Aorta (tissue), 5 donors: ENCODE data around the gene IL17REL. TPM values are rescaled to one million over a fixed set of nuclear protein-coding genes. Genes with fewer than 3 reads are reported as not detected.

ENCODE experiments used
- ATAC-seq: fragments of 200-7000 bp; cut with Tn5 transposase; one replicate; pipeline ENCODE4 v1.9.1; 2022; ENCODE audit warnings: moderate library complexity; ENCODE audit not compliant: low FRiP score
- DNase-seq, 2 donors: peaks; one replicate each; pipeline ENCODE4 v3.0.0-alpha.2; 2020
- H3K27ac ChIP-seq, 2 donors: one replicate each; pipeline ENCODE4 v1.5.1; 2013; ENCODE audit warnings: low read length in 2 of 2, mild to moderate bottlenecking in 2 of 2, moderate library complexity in 2 of 2, control low read depth in 1 of 2, inconsistent platforms in 1 of 2, low read depth in 1 of 2
- H3K27me3 ChIP-seq, 2 donors: one replicate each; pipeline ENCODE4 v1.6.1; 2013; ENCODE audit warnings: control low read depth in 1 of 2, low read length in 1 of 2, mild to moderate bottlenecking in 1 of 2, moderate library complexity in 1 of 2; ENCODE audit not compliant: insufficient read depth in 2 of 2, control insufficient read depth in 1 of 2
- H3K36me3 ChIP-seq, 2 donors: one replicate each; pipeline ENCODE4 v1.6.1; 2013; ENCODE audit warnings: control low read depth in 1 of 2, low read length in 1 of 2, mild to moderate bottlenecking in 1 of 2; ENCODE audit not compliant: insufficient read depth in 2 of 2, control insufficient read depth in 1 of 2
- H3K4me1 ChIP-seq, 2 donors: one replicate each; pipeline ENCODE4 v1.6.1; 2013; ENCODE audit warnings: low read length in 2 of 2, control low read depth in 1 of 2, mild to moderate bottlenecking in 1 of 2, moderate library complexity in 1 of 2; ENCODE audit not compliant: insufficient read depth in 2 of 2, control insufficient read depth in 1 of 2
- H3K4me3 ChIP-seq, 2 donors: one replicate each; pipeline ENCODE4 v1.5.1; 2013; ENCODE audit warnings: low read length in 2 of 2, control low read depth in 1 of 2, mild to moderate bottlenecking in 1 of 2
- H3K9me3 ChIP-seq: one replicate; pipeline ENCODE4 v1.6.1; 2013; ENCODE audit warnings: mild to moderate bottlenecking, low read length; ENCODE audit not compliant: control insufficient read depth
- WGBS, 2 donors: extraction: QIAGEN DNeasy Blood & Tissue Kit; methylation state at CpG; one replicate each; pipeline ENCODE4 v1.1.7; 2013; 5-methylcytosine and 5-hydroxymethylcytosine counted together
- intact Hi-C, 2 donors: fragments of 100-400 bp; cut with DNase I; formaldehyde crosslinking; loops; one replicate each; pipeline versions ENCODE4 v1.14.2 to v1.15.0; 2022
- polyA plus RNA-seq, 2 donors: library from polyadenylated mRNA; stranded (reverse); fragments of 200-250 nt; gene quantifications; one replicate each; pipeline ENCODE4 v1.2.3, GENCODE V29; 2013
- total RNA-seq, 2 donors: library from RNA; stranded (reverse); fragmentation: NEBNext Ultra II Directional; extraction: Animal tissue kit (Norgen Biotek cat#: 25700); gene quantifications; one replicate each; pipeline ENCODE4 v1.2.1, GENCODE V29; 2021
- donor health status: healthy with polysubstance abuse.
- donor health status: Bipolar disorder and iron deficiency.
- donor health status: DM: no; HTN: no; CAD: no.
- donor health status: DM: no; HTN: no; CAD: no.
- donor health status: DM: yes; HTN: yes; CAD: no.

The IL17REL gene
- total and polyA plus RNA-seq, 4 donors, result 0.05 TPM; not detected in 3

- Histone ChIP-seq H3K4me1 (no peaks in the 10 kb centered on the region), H3K27ac (no peak overlapping the region), H3K36me3 (no peaks in the 10 kb centered on the region), H3K27me3 (no peaks in the 10 kb centered on the region), H3K9me3 (peaks cover 3% of the 10 kb centered on the region), H3K4me3 (no peak overlapping the region)
- 94% methylated on average over 14 of the region's 14 CpGs for WGBS, 2 donors
- ATAC-seq (no peak), DNase-seq (no peak)
- intact Hi-C loops, result no loop called here
Observed at GRCh38 chr22:50057278-50058060, 44.9 kb upstream of the IL17REL start.

- Histone ChIP-seq H3K27me3 (no peaks in the 10 kb centered on the region), H3K36me3 (no peaks in the 10 kb centered on the region), H3K4me1 (no peaks in the 10 kb centered on the region), H3K9me3 (peaks cover 3% of the 10 kb centered on the region), H3K27ac (no peak overlapping the region), H3K4me3 (no peak overlapping the region)
- intact Hi-C loops, result no loop called here
- DNase-seq, result no peak
- ATAC-seq, result no peak
- WGBS, 2 donors, result 84 to 88% methylated on average over 34 of the region's 34 CpGs
Observed at GRCh38 chr22:50056214-50056972, 43.8 kb upstream of the IL17REL start.

GRCh38 chr22:50053861-50054260 is 41.3 kb upstream of the IL17REL start:
- Histone ChIP-seq H3K4me1 (no peaks in the 10 kb centered on the region), H3K27me3 (no peaks in the 10 kb centered on the region), H3K27ac (no peak overlapping the region), H3K9me3 (peaks cover 3% of the 10 kb centered on the region), H3K36me3 (no peaks in the 10 kb centered on the region), H3K4me3 (no peak overlapping the region)
- DNase-seq, result peak in 1 of 2 donors; percentile 44
- WGBS, 2 donors, result 95% methylated on average over 18 of the region's 18 CpGs
- ATAC-seq, result no peak
- intact Hi-C loops, result no loop called here

GRCh38 chr22:50051930-50052329 is 39.4 kb upstream of the IL17REL start:
- no peaks in the 10 kb centered on the region for H3K36me3 ChIP-seq
- ATAC-seq (no peak), DNase-seq (peak; percentile 23 to 54)
- H3K9me3 ChIP-seq, result peaks cover 3% of the 10 kb centered on the region
- H3K4me1 ChIP-seq, result no peaks in the 10 kb centered on the region
- no peak overlapping the region for H3K27ac ChIP-seq
- intact Hi-C loops, result no loop called here
- H3K27me3 ChIP-seq, result no peaks in the 10 kb centered on the region
- WGBS, 2 donors, result 90 to 91% methylated on average over 18 of the region's 18 CpGs
- H3K4me3 ChIP-seq, result no peak overlapping the region

GRCh38 chr22:50049299-50050195 is 37.0 kb upstream of the IL17REL start:
- Histone ChIP-seq H3K27ac (no peak overlapping the region), H3K27me3 (no peaks in the 10 kb centered on the region), H3K36me3 (no peaks in the 10 kb centered on the region), H3K4me3 (no peak overlapping the region), H3K4me1 (no peaks in the 10 kb centered on the region), H3K9me3 (peaks cover 3% of the 10 kb centered on the region)
- DNase-seq (peak; percentile 28 to 75), ATAC-seq (no peak)
- 94% methylated on average over 36 of the region's 36 CpGs for WGBS, 2 donors
- intact Hi-C loops, result no loop called here

- intact Hi-C loops, result no loop called here
- WGBS, 2 donors, result 93% methylated on average over 15 to 17 of the region's 17 CpGs
- ATAC-seq (no peak), DNase-seq (peak; percentile 44 to 46)
- H3K4me1 ChIP-seq, result no peaks in the 10 kb centered on the region
- H3K4me3 ChIP-seq, result no peak overlapping the region
- no peak overlapping the region for H3K27ac ChIP-seq
- H3K36me3 ChIP-seq, result no peaks in the 10 kb centered on the region
- H3K27me3 ChIP-seq, result no peaks in the 10 kb centered on the region
- H3K9me3 ChIP-seq, result peaks cover 3% of the 10 kb centered on the region
Observed at GRCh38 chr22:50048836-50049235, 36.3 kb upstream of the IL17REL start.

- Histone ChIP-seq H3K9me3 (no peaks in the 10 kb centered on the region), H3K36me3 (no peaks in the 10 kb centered on the region), H3K27ac (no peak overlapping the region), H3K27me3 (no peaks in the 10 kb centered on the region), H3K4me1 (no peaks in the 10 kb centered on the region), H3K4me3 (no peak overlapping the region)
- intact Hi-C loops, result no loop called here
- no peak for ATAC-seq
- 85 to 89% methylated on average over 12 of the region's 12 CpGs for WGBS, 2 donors
- DNase-seq, result peak; percentile 13 to 41
Observed at GRCh38 chr22:50048061-50048765, 35.6 kb upstream of the IL17REL start.

- DNase-seq (peak; percentile 35 to 56), ATAC-seq (no peak)
- 93 to 96% methylated on average over 16 of the region's 16 CpGs for WGBS, 2 donors
- no peaks in the 10 kb centered on the region for H3K27me3 ChIP-seq
- H3K27ac ChIP-seq, result no peak overlapping the region
- intact Hi-C loops, result no loop called here
- H3K4me3 ChIP-seq, result no peak overlapping the region
- no peaks in the 10 kb centered on the region for H3K9me3 ChIP-seq
- H3K36me3 ChIP-seq, result no peaks in the 10 kb centered on the region
- no peaks in the 10 kb centered on the region for H3K4me1 ChIP-seq
Observed at GRCh38 chr22:50047346-50047745, 34.8 kb upstream of the IL17REL start.
